Fibroblast of the conjunctiva (primary cell): Measurements from ENCODE around the gene MINK1.
"Not testable (repeated sequence)": the region's sequence is repeated elsewhere in the genome, so short reads cannot be mapped to it uniquely, and the experiment has no call there.

Source experiments
- DNase-seq: peaks from one replicate; pipeline ENCODE4 v3.0.0-alpha.2; 2010; ENCODE audit warnings: low read depth

Gene MINK1

DNA sequence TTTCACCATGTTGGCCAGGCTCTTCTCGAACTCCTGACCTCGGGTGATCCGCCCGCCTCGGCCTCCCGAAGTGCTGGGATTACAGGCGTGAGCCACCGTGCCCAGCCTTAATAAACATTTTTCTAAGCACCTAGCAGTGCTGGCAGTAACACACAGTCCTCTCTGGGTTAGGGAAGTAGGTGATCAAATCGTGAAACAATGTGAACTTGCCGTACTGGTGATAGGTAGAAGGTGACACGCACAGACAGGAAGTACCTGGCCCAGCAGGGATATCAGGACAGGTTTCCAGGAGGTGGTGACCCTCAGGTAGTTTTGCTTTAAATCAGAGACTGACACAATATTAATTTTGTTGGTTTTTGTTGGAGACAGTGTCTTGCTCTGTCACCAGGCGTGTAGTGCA, 21.7 kb upstream of the MINK1 start:
- no peak for DNase-seq

DNA sequence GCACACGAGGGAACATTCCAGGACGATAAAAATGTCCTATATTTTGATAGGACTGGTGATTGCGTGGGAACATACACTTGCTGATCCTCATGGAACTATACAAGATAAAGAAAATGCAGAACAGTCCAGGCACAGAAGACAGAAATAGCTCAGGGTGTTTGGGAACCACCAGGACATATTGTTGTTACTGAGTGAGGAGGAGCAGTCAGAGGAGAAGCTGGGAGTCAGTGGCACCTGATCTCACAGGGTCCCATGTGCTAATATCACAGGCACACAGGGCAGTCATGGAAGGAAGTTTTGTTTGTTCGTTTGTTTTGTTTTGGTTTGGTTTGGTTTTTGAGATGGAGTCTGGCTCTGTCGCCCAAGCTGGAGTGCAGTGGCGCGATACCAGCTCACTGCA, 20.4 kb upstream of the MINK1 start:
- DNase-seq: no peak

DNA sequence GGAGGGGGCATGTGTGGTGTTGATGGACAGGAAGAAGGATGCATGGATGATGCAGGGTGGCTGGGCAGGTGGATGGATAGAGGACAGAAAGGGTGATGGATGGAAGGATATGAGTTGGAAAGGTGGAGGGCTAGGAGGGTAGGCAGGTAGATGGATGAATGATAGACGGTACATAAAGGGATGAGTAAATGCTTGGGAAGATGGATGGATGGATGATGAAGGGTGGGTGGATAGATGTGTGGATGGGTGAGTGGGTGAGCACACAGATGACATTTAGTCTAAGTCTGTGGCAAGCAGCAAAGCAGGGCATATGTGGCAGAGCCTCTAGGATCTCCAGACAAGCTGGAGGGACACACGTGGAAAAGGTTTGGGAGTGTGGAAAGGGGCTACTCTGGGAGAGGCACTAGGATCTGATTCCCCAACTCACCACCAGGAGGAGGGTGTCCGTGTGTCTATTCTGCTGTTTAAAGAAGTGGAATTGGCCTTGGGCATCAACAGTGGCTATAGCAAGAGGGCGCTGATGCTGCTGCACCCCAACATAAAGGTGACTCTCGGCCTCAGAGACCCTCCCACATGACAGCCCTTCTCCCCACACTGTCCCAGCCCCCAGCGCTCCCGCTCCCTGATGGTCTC, 18.0 kb upstream of the MINK1 start:
- DNase-seq: no peak

DNA sequence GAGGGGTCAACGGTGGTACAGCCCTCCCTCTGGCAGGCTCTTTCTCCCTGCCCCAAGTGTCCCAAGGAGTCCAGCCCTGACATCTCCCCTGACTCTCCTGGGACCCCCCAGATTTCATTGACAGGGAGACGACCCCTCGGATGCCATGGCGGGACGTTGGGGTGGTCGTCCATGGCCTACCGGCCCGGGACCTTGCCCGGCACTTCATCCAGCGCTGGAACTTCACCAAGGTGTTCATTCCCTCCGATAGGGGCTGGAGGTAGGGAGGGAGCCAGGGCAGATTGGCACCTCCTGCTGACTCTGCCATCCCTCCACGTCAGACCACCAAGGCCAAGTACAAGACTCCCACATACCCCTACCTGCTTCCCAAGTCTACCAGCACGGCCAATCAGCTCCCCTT, 16.3 kb upstream of the MINK1 start:
- DNase-seq: no peak

DNA sequence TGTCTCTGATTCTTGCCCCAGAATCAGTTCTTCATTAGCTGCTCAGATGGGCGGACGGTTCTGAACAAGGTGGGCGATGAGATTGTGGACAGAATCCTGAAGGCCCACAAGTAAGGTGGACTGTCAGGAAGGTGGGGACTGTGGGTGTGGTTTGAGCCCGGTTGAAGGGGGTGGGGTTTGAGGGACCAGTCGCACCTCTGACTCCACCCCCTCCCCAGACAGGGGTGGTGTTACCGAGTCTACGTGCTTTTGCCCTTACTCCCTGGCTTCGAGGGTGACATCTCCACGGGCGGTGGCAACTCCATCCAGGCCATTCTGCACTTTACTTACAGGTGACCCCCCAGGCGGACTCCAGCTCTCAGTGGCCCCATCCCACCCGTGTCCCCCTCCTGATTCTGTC, 14.9 kb upstream of the MINK1 start:
- no peak for DNase-seq

DNA sequence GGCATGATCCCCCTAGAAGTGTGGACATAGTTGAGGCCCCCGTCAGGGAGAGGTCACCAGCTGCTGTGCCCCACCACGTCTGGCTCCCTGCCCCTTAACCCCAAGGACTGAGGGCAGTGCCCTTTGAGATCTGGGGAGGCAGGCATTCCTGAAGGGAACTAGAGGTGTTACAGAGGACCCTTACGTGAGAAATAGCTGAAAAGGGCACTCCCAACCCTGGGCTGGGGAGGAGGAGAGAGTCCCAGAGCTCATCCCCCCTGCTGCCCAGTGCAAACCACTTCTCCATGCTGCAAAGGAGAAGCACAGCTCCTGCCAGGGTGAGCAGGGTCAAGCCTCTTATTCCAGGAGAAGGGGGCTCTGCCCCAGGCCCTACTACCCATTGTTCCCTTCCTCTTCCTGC, 10.3 kb upstream of the MINK1 start:
- DNase-seq: no peak

DNA sequence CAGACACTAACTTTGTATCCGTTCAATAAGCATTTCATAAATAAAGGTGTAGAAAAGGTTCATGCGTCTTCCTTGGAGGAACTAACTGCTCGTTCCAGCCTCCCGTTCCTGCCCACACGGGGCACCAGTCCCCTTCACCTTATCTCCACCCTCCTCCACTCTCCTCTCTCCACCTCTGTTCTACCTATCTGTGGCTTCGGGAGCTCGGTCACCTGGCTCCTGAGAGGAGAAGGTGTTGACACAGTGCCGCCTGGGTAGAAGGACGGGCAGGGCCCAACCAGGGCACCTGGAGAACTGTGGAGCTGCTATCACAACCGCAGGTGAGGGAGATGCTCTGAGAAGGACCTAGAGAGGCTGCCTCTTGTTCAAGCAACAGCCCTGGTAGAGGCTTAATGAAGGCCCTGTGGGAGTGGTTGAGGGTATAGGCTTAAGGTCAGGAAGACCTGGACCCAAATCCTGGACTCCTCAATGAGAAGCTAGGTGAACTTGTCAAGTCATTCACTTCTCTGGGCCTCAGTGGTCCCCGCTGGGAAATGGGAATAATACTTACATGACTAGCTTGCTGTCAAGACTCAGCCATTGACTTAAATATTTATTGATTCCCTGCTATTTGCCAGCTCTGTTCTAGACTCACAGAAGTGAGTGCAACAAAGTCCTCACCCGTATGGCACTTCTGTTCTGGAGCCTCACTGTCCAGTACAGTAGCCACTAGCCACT, 9.6 kb upstream of the MINK1 start:
- no peak for DNase-seq

DNA sequence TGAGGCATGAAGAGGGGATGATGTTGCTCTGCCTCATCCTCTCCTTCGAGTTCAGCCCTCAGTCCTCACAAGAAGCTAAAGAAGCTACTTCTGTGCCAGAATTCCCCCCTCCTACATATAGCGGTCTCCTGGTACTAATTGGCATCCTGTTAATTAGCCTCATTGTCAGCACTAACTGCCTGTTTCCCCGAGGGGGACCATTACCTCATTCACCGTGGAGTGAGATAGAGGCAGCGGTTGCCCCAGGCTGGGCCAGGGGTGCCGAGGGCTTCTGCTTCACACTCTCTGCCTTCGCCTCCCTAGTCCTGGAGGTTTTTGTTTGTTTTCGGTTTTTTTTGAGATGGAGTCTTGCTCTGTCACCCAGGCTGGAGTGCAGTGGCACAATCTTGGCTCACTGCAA, 5.7 kb upstream of the MINK1 start:
- DNase-seq: no peak

DNA sequence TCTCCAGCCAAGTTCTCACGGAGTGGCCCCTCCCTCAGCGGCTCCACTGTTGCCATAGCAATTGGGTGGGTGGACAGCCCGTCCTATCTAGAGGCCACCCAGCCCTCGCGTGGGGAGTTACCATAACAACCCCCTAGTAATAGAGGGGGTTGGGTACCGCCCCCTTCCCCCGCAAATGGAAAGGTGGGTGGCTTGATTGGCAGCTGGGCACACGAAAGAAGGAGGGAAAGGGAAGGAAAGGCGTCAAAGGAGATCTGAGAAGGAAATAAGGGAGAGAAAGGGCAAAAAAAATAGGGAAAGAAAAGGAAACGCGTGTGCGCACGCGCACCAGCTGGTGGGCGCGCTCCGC, 337 bp upstream of the MINK1 start:
- DNase-seq: not testable (repeated sequence)

DNA sequence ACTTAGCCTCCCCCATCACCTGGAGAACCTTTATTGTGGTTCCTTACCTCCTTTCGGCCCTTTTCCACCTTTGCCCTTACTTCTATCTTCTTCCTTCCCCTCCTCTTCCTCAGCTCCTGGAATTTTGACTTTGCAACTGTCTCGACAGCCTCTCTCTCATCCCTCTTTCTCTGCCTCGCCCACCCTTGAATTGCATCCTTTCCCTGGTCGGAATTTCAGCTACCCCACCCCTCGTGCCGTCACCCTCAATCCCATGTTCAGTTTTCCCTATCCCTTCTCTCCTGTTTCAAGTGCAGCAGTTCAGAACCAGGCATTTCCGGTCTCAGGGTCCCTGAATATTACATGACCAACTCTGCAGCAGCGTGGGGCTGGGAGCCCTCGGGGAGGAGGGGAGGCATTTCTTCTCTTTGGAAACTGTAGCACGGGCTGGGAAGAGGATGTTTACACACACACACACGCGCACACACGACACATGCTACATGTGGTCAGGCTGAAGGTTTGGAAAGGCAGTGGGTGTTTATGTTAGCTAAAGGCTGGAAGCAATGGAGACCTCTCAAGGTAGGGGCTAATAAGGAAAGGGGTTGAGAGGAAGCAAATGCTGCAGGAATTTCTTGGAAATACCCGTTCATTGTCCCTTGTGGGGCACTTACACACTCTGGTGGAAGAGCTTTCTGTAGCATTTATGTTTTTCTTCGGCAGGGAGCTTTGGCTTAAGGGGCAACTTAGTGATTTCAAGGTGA, 971 bp downstream of the MINK1 start:
- no peak for DNase-seq

DNA sequence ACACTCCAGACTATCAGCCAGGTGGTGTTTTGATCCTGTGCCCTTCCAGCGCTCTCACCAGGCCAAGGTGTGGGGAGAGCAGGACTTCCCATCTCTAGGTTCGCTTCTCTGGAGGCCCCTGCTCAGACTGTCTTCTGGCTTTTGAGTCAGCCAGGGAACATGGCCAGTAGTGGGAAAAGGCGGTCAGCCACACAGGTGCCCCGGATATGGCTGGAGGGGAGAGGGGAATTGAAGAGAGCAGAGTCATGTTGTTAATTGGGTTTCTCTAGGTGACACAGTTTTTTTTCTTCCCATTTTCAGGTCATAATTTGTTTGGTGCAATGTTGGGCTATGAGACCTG, 1.5 kb downstream of the MINK1 start:
- no peak for DNase-seq

DNA sequence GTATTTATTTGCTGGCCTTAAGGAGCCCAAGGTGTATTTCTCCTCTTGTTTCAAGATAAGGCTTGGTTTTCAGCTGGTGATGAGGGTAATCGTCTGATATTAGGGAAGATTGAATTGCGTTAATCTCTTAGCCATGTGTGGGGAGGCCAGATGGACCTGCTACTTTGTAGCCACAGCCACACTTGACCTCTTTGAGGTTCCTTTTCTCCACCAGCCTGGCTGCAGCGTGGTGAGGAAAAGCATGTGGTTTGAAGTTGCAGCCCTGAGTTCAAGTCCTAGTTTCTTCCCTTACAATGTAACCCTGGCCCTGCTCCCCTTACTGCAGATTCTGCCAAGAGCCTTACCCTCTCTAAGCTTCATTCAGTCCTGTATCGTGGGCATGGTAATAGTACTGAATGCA, 3.1 kb downstream of the MINK1 start:
- DNase-seq: no peak

DNA sequence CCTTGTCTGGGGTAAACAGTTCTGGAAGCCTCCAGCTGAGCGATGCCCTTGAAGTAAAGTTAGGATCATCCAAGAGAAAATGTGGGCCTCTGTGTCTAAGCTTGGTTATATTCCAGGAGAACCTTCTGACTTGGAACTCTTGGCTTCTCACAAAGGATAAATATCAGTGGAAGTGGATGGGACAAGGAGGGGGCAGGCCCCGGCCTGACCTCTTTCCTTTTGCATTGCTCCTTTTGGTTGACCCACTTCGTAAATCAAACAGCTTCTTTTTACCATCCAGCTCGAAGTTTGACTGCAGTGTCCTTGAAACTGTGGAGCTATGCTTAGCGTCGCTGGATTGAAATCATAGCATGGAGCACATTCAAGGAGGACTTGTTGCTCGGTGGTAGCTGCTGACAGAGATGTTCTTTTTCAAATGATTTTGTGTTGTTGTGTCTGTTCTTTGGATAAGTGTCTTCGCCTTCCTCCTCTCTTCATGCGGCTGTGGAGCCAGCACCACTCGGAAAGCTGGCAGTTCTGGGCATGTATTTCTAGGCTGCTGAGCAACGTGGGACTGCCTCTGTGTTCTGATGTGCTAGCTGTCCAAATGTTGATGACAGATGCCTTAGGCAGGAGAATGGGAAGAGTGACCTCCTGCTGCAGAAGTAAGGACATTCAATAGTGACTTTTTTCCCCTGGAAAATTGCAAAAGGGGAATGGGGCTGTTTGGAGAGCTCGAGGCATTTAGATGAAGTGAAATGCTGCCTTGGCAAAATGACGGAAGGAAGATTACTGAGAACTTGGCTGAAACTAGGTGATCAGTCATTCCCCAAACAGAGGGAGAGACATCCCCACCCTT, 4.5 kb downstream of the MINK1 start:
- no peak for DNase-seq

DNA sequence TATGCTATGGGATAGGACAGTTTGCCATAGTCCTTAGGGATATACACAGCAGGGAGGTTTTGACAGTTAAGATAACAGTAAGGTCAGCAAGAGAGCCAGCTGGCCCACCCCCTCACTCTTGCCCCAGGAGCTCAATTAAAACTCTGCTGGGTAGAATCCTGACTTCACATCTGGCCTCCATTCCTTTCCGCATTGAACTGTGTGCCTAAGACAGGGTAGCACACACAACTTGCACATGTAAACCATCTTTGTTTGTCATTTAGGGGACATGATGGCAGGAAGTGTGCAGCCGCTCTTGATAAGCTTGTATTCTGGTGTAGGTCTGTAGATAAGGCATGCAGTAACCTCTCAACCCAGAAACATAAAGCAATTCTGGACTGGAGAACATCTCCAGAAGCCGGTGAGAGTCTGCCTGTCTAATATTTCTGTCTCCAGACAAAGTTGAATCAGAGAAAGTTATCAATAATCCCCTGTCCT, 5.2 kb downstream of the MINK1 start:
- no peak for DNase-seq

DNA sequence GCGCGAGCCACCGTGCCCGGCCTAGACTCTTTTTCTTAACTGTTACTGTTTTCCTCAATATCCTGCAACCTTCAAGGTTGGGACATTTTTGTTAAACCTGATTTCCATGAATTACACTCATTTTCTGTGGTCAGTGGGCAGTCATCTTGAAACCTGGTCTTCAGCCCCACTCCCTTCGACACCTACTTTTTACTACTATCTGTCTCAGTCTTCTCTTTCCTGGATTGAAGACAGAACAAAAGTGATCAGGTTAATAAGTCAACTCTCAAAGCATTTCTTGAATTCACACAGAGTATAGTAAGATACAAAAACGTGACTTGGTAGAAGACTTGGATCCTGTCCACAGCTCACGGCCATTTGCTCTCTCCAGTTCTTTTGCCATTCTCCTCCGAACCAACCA, 6.1 kb downstream of the MINK1 start:
- DNase-seq: no peak

DNA sequence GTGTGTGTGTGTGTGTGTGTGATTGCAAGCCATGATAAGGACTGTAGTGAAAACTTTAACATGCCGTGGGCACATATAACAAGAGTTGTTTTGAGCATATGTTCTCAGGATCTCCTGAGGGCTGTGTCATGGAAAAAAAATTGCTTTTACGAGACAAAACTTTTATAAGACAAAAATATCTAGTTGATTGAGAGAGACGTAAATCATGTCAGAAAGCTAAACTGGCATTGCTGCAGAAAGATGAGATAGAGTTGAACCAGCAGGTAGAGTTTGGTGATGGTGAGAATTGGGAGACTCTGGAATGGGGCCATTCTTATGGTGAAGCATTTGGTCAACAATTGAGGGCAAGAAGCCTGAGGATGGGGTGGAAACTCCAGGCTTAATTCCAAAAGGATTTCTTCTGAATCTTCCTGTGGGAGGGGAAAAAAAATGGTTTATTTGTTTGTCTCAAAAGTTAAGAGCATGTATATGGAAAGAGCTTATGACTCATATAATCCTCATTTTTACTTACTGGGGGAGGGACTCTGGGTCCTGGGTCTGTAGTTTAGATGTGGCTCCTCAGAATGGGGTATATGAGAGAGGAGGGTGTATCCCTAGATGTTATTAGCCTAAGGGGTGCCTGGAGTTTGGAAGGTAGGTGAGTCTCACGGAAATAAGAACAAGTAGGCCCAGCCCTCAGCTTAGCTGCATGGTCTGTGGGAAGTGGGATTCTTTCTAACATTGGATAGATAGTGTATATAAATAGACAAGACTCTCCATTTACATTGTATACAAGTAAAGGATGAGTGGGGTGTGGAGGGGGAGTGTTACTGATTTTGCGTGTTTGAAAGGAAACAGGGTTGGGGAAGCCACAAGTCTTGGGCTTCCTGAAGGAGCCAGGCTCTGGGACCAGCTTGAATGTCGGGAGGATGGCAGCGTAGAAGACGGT, 7.1 kb downstream of the MINK1 start:
- no peak for DNase-seq

DNA sequence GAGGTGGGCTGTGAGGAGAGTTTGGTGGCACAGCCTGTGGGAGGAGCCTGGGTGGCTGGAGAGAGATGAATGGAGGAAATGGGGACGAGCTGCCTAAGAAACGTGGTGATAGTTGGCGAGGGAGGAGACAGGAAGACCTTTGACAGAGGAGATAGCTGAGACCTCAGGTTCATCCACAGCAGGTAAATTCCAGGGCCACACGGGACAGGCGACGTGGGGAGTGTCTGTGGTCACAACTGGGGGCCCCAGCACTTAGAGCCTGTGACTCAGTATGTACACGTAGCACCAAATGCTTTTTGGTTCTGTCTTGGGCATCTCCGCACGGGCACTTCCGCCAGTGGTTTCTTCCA, 7.7 kb downstream of the MINK1 start:
- no peak for DNase-seq

DNA sequence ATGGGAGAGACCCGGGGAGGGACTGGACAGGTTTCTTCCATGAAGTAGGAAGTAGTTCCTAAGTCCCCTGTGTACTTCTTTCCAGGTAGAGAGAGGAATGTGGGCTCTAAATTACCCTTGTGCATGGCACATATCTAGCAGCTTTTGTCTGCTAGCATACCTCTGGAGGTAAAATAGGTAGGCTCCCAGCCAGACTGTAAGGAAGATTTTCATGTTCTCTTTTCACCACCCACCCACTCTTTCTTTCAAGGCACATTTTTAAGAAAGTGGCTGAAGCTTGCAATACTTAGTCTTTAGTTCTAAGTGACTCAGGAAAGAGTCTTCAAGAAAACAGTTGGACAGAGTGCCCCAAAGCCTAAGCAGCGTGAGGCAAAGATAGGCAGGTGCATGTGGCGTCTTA, 9.2 kb downstream of the MINK1 start:
- DNase-seq: no peak

DNA sequence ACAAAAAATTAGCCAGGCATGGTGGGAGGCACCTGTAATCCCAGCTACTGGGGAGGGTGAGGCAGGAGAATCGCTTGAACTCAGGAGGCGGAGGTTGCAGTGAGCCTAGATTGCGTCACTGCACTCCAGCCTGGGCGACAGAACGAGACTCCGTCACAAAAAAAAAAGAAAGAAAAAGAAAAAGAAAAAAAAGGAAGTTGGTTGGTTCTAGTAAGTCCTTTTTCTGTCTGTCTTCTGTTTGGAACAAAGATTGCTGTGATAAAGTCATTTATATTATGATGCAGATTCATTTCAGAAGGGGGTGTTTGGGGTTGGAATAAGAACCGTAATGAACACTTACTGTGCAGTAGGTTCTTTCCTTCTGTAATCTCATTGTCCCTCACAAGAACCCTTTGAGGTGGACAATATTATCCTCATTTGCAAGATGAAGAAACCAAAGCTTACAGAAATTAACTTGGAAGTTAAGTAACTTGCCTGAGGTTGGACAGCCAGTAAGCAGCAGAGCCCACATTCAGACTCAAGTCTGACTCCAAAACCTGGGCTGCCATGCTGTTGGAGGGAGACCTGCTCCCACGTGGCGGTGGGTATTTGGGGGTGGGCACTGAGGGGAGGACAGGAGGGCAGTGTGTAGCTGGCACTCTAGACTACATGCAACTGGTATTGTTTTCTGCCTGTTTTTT, 10.3 kb downstream of the MINK1 start:
- DNase-seq: no peak

DNA sequence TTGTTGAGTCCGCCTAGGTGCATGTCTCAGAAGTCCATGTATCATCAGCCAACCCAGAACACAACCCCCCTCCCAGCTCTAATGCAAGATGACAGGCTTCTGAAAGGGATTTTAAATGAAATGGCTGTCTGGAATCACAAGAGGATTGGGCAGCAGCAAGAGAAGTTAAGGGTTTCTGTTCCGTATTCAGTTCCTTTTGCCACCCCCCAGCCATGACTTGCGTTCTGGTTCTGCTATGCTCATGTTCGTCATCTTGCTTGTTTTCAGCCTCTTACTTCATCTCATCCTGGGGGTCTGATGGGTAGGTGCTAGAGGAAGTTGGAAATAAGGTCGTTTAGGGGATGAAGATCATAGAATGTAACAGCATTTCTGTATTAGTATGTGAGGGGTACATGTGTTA, 12.0 kb downstream of the MINK1 start:
- DNase-seq: no peak
